HG02642 (cell line): ENCODE measurements around the gene AVEN.
"Not testable (repeated sequence)": the region's sequence is repeated elsewhere in the genome, so short reads cannot be mapped to it uniquely, and the experiment has no call there.

Source experiments
- ATAC-seq: cut with Tn5 transposase; IDR thresholded peaks from one replicate; pipeline ENCODE4 v1.9.1; 2021; ENCODE audit warnings: mild to moderate bottlenecking; ENCODE audit not compliant: unreplicated experiment, poor library complexity

AVEN gene

DNA sequence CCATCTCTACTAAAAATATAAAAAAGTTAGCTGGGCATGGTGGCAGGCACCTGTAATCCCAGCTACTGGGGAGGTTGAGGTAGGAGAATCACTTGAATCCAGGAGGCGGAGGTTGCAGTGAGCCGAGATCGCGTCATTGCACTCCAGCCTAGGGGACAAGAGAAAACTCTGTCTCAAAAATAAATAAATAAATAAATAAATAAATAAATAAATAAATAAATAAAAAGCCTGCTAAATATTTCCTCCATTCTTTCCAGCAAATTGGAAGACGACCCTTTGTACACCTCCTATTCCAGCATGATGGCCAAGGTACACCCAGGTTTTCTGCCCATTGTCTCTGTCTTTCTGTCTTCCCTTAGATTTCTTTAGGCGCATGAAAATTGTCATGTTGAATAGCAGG is 219.5 kb downstream of the AVEN start:
- ATAC-seq, result not testable (repeated sequence)
